ENCODE data around the gene GABARAPL2. TPM values are rescaled to one million over a fixed set of nuclear protein-coding genes. Genes with fewer than 3 reads are reported as not detected.
A peak's percentile ranks its signal among the peaks of the same experiment; 100 is the strongest.

Gene GABARAPL2
- total and polyA plus RNA-seq, 12 donors: 58.2 to 262 (median 229) TPM

- intact Hi-C loops (cut with DNase I): no loop called here
- peaks cover 0 to 4% (median 0%) of the 10 kb centered on the region in 11 donors for H3K9me3 ChIP-seq
- no peak for TF ChIP-seq CTCF (IDR thresholded peaks at IDR 0.05)
- no peak for DNase-seq
- WGBS, 2 donors: 97 to 98% methylated on average over 1 of the region's 1 CpG
- ATAC-seq: no peak
- no peak overlapping the region for H3K27ac ChIP-seq
- H3K4me3 ChIP-seq: no peak overlapping the region
- H3K36me3 ChIP-seq: peaks cover 0 to 97% (median 55%) of the 10 kb centered on the region in 9 donors
- H3K4me1 ChIP-seq: no peaks in the 10 kb centered on the region
- no peaks in the 10 kb centered on the region for H3K27me3 ChIP-seq
Observed at GRCh38 chr16:75606507-75606906, 40.3 kb downstream of the GABARAPL2 start.

- TF ChIP-seq CTCF (IDR thresholded peaks at IDR 0.05): no peak
- no peak overlapping the region for H3K4me3 ChIP-seq
- DNase-seq (no peak), ATAC-seq (no peak)
- H3K36me3 ChIP-seq: peaks cover 0 to 100% (median 66%) of the 10 kb centered on the region in 9 donors
- intact Hi-C loops (cut with DNase I): loop anchor here in 1 of 10 donors (10.0 kb wide), 1 partner anchor 99 kb away; no protein-coding TSS in a partner anchor
- H3K4me1 ChIP-seq: peaks cover 0 to 5% (median 0%) of the 10 kb centered on the region in 9 donors
- no peaks in the 10 kb centered on the region for H3K9me3 ChIP-seq
- no peak overlapping the region for H3K27ac ChIP-seq
- WGBS, 2 donors: 89 to 94% methylated on average over 4 of the region's 4 CpGs
- H3K27me3 ChIP-seq: no peaks in the 10 kb centered on the region
Observed at GRCh38 chr16:75614066-75614897, 48.1 kb downstream of the GABARAPL2 start.

- Histone ChIP-seq H3K4me3 (no peak overlapping the region), H3K9me3 (no peaks in the 10 kb centered on the region), H3K27ac (peak overlapping the region in 1 of 10 donors; percentile 58), H3K4me1 (peaks cover 0 to 10% (median 2%) of the 10 kb centered on the region in 9 donors), H3K27me3 (no peaks in the 10 kb centered on the region), H3K36me3 (peaks cover 0 to 100% (median 55%) of the 10 kb centered on the region in 9 donors)
- no peak for DNase-seq
- no peak for ATAC-seq
- WGBS, 2 donors: 96 to 98% methylated on average over 2 of the region's 2 CpGs
- TF ChIP-seq CTCF (IDR thresholded peaks at IDR 0.05): no peak
- intact Hi-C loops (cut with DNase I): loop anchor here in 1 of 10 donors (10.0 kb wide), 1 partner anchor 101 kb away; no protein-coding TSS in a partner anchor
Observed at GRCh38 chr16:75615619-75616018, 49.4 kb downstream of the GABARAPL2 start.

GRCh38 chr16:75616521-75617010, 50.4 kb downstream of the GABARAPL2 start:
- intact Hi-C loops (cut with DNase I): loop anchor here in 1 of 10 donors (10.0 kb wide), 1 partner anchor 102 kb away; no protein-coding TSS in a partner anchor

More at GRCh38 chr16:75616521-75617010, 50.4 kb downstream of the GABARAPL2 start:
- Histone ChIP-seq H3K4me1 (peaks cover 0 to 19% (median 12%) of the 10 kb centered on the region in 9 donors), H3K27ac (peak overlapping the region in 1 of 10 donors; percentile 58), H3K27me3 (no peaks in the 10 kb centered on the region), H3K36me3 (peaks cover 0 to 91% (median 49%) of the 10 kb centered on the region in 9 donors), H3K9me3 (no peaks in the 10 kb centered on the region), H3K4me3 (no peak overlapping the region)
- ATAC-seq: no peak
- no peak for TF ChIP-seq CTCF (IDR thresholded peaks at IDR 0.05)
- WGBS, 2 donors: 94 to 96% methylated on average over 4 of the region's 4 CpGs
- no peak for DNase-seq

Data from heart right ventricle (tissue), 16 donors.